CD14-positive monocyte (primary cell): ENCODE measurements around the gene LARP1B. TPM values are rescaled to one million over a fixed set of nuclear protein-coding genes. Genes with fewer than 3 reads are reported as not detected.

Source experiments
- DNase-seq, 3 donors: peaks; one replicate each; pipeline ENCODE4 v3.0.0-alpha.2; 2011 to 2022
- H2AFZ ChIP-seq: 2 replicates; pipeline ENCODE4 v1.6.0; 2012; ENCODE audit warnings: mild to moderate bottlenecking, low read depth, low read length, inconsistent platforms; ENCODE audit not compliant: insufficient read depth, poor library complexity, severe bottlenecking
- H3K27ac ChIP-seq, 2 donors: 1 replicate in 1 of 2; 2 replicates in 1 of 2; pipeline ENCODE4 v1.5.1; 2012 to 2013; ENCODE audit warnings: low read length in 2 of 2, control low read depth in 1 of 2, inconsistent platforms in 1 of 2, low read depth in 1 of 2, mild to moderate bottlenecking in 1 of 2
- H3K27me3 ChIP-seq, 2 donors: one replicate each; pipeline versions ENCODE4 v1.6.0 to v1.6.1; 2011 to 2013; ENCODE audit warnings: low read length in 2 of 2; ENCODE audit not compliant: control insufficient read depth in 2 of 2, insufficient read depth in 2 of 2
- H3K36me3 ChIP-seq, 2 donors: replicated peaks in 1 of 2; 1 replicate in 1 of 2; 2 replicates in 1 of 2; pipeline versions ENCODE4 v1.5.1 to v1.6.1; 2012 to 2013; ENCODE audit warnings: low read length in 2 of 2, control low read depth in 1 of 2, inconsistent platforms in 1 of 2, mild to moderate bottlenecking in 1 of 2; ENCODE audit not compliant: insufficient read depth in 2 of 2, control insufficient read depth in 1 of 2
- H3K4me1 ChIP-seq, 2 donors: 1 replicate in 1 of 2; 2 replicates in 1 of 2; pipeline versions ENCODE4 v1.5.1 to v1.6.1; 2012 to 2013; ENCODE audit warnings: low read length in 2 of 2, control low read depth in 1 of 2, inconsistent platforms in 1 of 2, mild to moderate bottlenecking in 1 of 2, moderate library complexity in 1 of 2; ENCODE audit not compliant: insufficient read depth in 2 of 2, control insufficient read depth in 1 of 2
- H3K4me2 ChIP-seq: replicated peaks from 2 replicates; pipeline ENCODE3; 2012; ENCODE audit warnings: low read length, moderate library complexity, mild to moderate bottlenecking; ENCODE audit not compliant: poor library complexity, severe bottlenecking; ENCODE audit errors: extremely low read depth
- H3K4me3 ChIP-seq, 3 experiments: fragments of 200-600 bp in 1 of 3; sonication (generic) in 1 of 3; replicated peaks in 1 of 3; 1 replicate in 2 of 3; 2 replicates in 1 of 3; pipeline ENCODE4 v1.5.1; 2011 to 2013; ENCODE audit warnings: low read length in 3 of 3, mild to moderate bottlenecking in 3 of 3, control low read depth in 2 of 3, low read depth in 2 of 3, inconsistent platforms in 1 of 3, moderate library complexity in 1 of 3
- H3K79me2 ChIP-seq: 2 replicates; pipeline ENCODE4 v1.6.0; 2012; ENCODE audit warnings: mild to moderate bottlenecking, control low read depth, inconsistent platforms, low read length, moderate library complexity; ENCODE audit not compliant: insufficient read depth
- H3K9ac ChIP-seq: 2 replicates; pipeline ENCODE4 v1.6.0; 2017; ENCODE audit warnings: low read length, mild to moderate bottlenecking; ENCODE audit not compliant: insufficient read depth, poor library complexity, severe bottlenecking
- H3K9me3 ChIP-seq, 2 donors: replicated peaks in 1 of 2; 1 replicate in 1 of 2; 2 replicates in 1 of 2; pipeline versions ENCODE4 v1.5.1 to v1.6.1; 2012 to 2013; ENCODE audit warnings: low read length in 2 of 2, control low read depth in 1 of 2; ENCODE audit not compliant: control insufficient read depth in 1 of 2, insufficient read depth in 1 of 2
- H4K20me1 ChIP-seq: 2 replicates; pipeline ENCODE4 v1.6.0; 2012; ENCODE audit warnings: mild to moderate bottlenecking, low read length, control low read depth, moderate library complexity; ENCODE audit not compliant: insufficient read depth
- H3K27ac Mint-ChIP-seq, 7 donors: one replicate each; pipeline ENCODE4 v1.8.0; 2020; ENCODE audit warnings: mild to moderate bottlenecking in 7 of 7, mixed read lengths in 7 of 7, moderate library complexity in 6 of 7, inconsistent platforms in 2 of 7
- H3K27me3 Mint-ChIP-seq, 3 donors: one replicate each; pipeline ENCODE4 v1.8.0; 2021 to 2022; ENCODE audit warnings: low read depth in 3 of 3, mild to moderate bottlenecking in 3 of 3, mixed read lengths in 3 of 3, moderate library complexity in 3 of 3, inconsistent platforms in 1 of 3
- H3K36me3 Mint-ChIP-seq, 2 donors: one replicate each; pipeline ENCODE4 v1.8.0; 2020; ENCODE audit warnings: mixed read lengths in 2 of 2, inconsistent platforms in 1 of 2, mild to moderate bottlenecking in 1 of 2
- H3K4me1 Mint-ChIP-seq: one replicate; pipeline ENCODE4 v1.8.0; 2020; ENCODE audit warnings: mild to moderate bottlenecking, mixed read lengths
- H3K4me3 Mint-ChIP-seq, 2 donors: one replicate each; pipeline ENCODE4 v1.8.0; 2020; ENCODE audit warnings: mild to moderate bottlenecking in 2 of 2, mixed read lengths in 2 of 2, moderate library complexity in 1 of 2
- H3K9me3 Mint-ChIP-seq, 7 donors: one replicate each; pipeline ENCODE4 v1.8.0; 2020 to 2022; ENCODE audit warnings: mixed read lengths in 7 of 7, mild to moderate bottlenecking in 6 of 7, moderate library complexity in 6 of 7, inconsistent platforms in 2 of 7
- CTCF ChIP-seq: fragments of 200-600 bp; IDR thresholded peaks from one replicate; pipeline ENCODE4 v1.8.0; 2022; ENCODE audit warnings: antibody characterized with exemption, mild to moderate bottlenecking
- WGBS: methylation state at CpG from one replicate; pipeline ENCODE4 v1.1.5; 2013; ENCODE audit warnings: missing lambda C conversion rate; ENCODE audit not compliant: insufficient coverage; 5-methylcytosine and 5-hydroxymethylcytosine counted together
- intact Hi-C, 2 donors: fragments of 100-400 bp; cut with micrococcal nuclease; formaldehyde crosslinking; loops; one replicate each; pipeline versions ENCODE4 v1.15.0 to v1.15.1; 2023
- polyA plus RNA-seq, 3 donors: library from polyadenylated mRNA; depleted of rRNA in 1 of 3; unstranded in 2 of 3; stranded (reverse) in 1 of 3; fragments of 300-500 nt in 2 of 3; fragments of >200 nt in 1 of 3; fragmentation: Illumina TruSeq in 2 of 3; gene quantifications; 1 replicate in 2 of 3; 2 replicates in 1 of 3; pipeline ENCODE4 v1.2.3, GENCODE V29; 2012 to 2021

Gene LARP1B
- polyA plus RNA-seq, 3 donors: 3.0 to 5.7 (median 3.7) TPM

- H2AFZ ChIP-seq: no peak overlapping the region
- H3K4me3 ChIP-seq: no peak overlapping the region
- TF ChIP-seq CTCF: no peak
- H3K4me1 ChIP-seq: no peaks in the 10 kb centered on the region
- H3K27me3 ChIP-seq: no peaks in the 10 kb centered on the region
- intact Hi-C loops: no loop called here
- no peaks in the 10 kb centered on the region for H3K9me3 ChIP-seq
- H3K27me3 Mint-ChIP-seq: no peaks in the 10 kb centered on the region
- no peak overlapping the region for H3K27ac Mint-ChIP-seq
- no peaks in the 10 kb centered on the region for H3K79me2 ChIP-seq
- no peaks in the 10 kb centered on the region for H3K36me3 ChIP-seq
- no peak overlapping the region for H3K9ac ChIP-seq
- DNase-seq: no peak
- no peak overlapping the region for H3K4me2 ChIP-seq
- H3K27ac ChIP-seq: no peak overlapping the region
- H4K20me1 ChIP-seq: no peaks in the 10 kb centered on the region
- peaks cover under 1% of the 10 kb centered on the region for H3K4me1 Mint-ChIP-seq
- H3K36me3 Mint-ChIP-seq: peaks cover 0 to 2% of the 10 kb centered on the region in 2 donors
- no CpG with 5 or more reads among the region's 2 CpGs for WGBS
- peaks cover 0 to 3% (median 0%) of the 10 kb centered on the region in 7 donors for H3K9me3 Mint-ChIP-seq
- no peak overlapping the region for H3K4me3 Mint-ChIP-seq
Measured at GRCh38 chr4:128225148-128225547, 164.0 kb downstream of the LARP1B start.

- H3K36me3 ChIP-seq: no peaks in the 10 kb centered on the region
- DNase-seq: no peak
- H3K4me1 ChIP-seq: no peaks in the 10 kb centered on the region
- no peak overlapping the region for H3K4me2 ChIP-seq
- 89% methylated on average over 1 of the region's 2 CpGs for WGBS
- no peak overlapping the region for H3K27ac Mint-ChIP-seq
- peaks cover 0 to 5% (median 0%) of the 10 kb centered on the region in 7 donors for H3K9me3 Mint-ChIP-seq
- no peak overlapping the region for H3K27ac ChIP-seq
- H3K27me3 ChIP-seq: no peaks in the 10 kb centered on the region
- H3K4me3 ChIP-seq: no peak overlapping the region
- H3K79me2 ChIP-seq: no peaks in the 10 kb centered on the region
- H3K9ac ChIP-seq: no peak overlapping the region
- no peak overlapping the region for H3K4me3 Mint-ChIP-seq
- H3K36me3 Mint-ChIP-seq: no peaks in the 10 kb centered on the region
- no peak overlapping the region for H2AFZ ChIP-seq
- H3K27me3 Mint-ChIP-seq: peaks cover 0 to 2% (median 0%) of the 10 kb centered on the region in 3 donors
- no peak for TF ChIP-seq CTCF
- no peaks in the 10 kb centered on the region for H3K9me3 ChIP-seq
- intact Hi-C loops: no loop called here
- H4K20me1 ChIP-seq: no peaks in the 10 kb centered on the region
- H3K4me1 Mint-ChIP-seq: no peaks in the 10 kb centered on the region
Measured at GRCh38 chr4:128227991-128228571, 167.0 kb downstream of the LARP1B start.
